Osteoblast (primary cell): ENCODE data around the gene SOHLH2. TPM values are rescaled to one million over a fixed set of nuclear protein-coding genes. Genes with fewer than 3 reads are reported as not detected.

ENCODE experiments used
- DNase-seq: peaks from one replicate; pipeline ENCODE4 v3.0.0; 2011; ENCODE audit warnings: low spot score, mixed read lengths; ENCODE audit not compliant: insufficient read length; ENCODE audit errors: missing footprints
- H2AFZ ChIP-seq: 2 replicates; pipeline ENCODE4 v1.6.0; 2011; ENCODE audit warnings: mild to moderate bottlenecking, low read length
- H3K27ac ChIP-seq: 2 replicates; pipeline ENCODE4 v1.5.1; 2011; ENCODE audit warnings: mild to moderate bottlenecking, low read depth, low read length, moderate library complexity
- H3K27me3 ChIP-seq: 2 replicates; pipeline ENCODE4 v1.6.0; 2012; ENCODE audit warnings: mild to moderate bottlenecking, control low read depth, inconsistent platforms, low read length, moderate library complexity; ENCODE audit not compliant: insufficient read depth
- H3K36me3 ChIP-seq: 2 replicates; pipeline ENCODE4 v1.5.1; 2011; ENCODE audit warnings: mild to moderate bottlenecking, low read length, control low read depth, moderate library complexity; ENCODE audit not compliant: insufficient read depth
- H3K4me1 ChIP-seq: 2 replicates; pipeline ENCODE4 v1.5.1; 2011; ENCODE audit warnings: mild to moderate bottlenecking, low read length, control low read depth, moderate library complexity; ENCODE audit not compliant: insufficient read depth
- H3K4me2 ChIP-seq: 2 replicates; pipeline ENCODE4 v1.6.0; 2011; ENCODE audit warnings: mild to moderate bottlenecking, low read length; ENCODE audit not compliant: insufficient read depth
- H3K4me3 ChIP-seq: fragments of 200-600 bp; sonication (generic); 3 replicates; pipeline ENCODE4 v1.5.1; 2012; ENCODE audit warnings: mild to moderate bottlenecking, low read length, inconsistent platforms; ENCODE audit not compliant: insufficient read depth
- H3K79me2 ChIP-seq: 2 replicates; pipeline ENCODE4 v1.6.0; 2012; ENCODE audit warnings: mild to moderate bottlenecking, low read length, control low read depth, inconsistent platforms; ENCODE audit not compliant: insufficient read depth
- H3K9me3 ChIP-seq: 2 replicates; pipeline ENCODE4 v1.5.1; 2011; ENCODE audit warnings: low read depth, low read length, control low read depth
- H4K20me1 ChIP-seq: 2 replicates; pipeline ENCODE4 v1.6.0; 2012; ENCODE audit warnings: mild to moderate bottlenecking, low read length, control low read depth; ENCODE audit not compliant: insufficient read depth
- CTCF ChIP-seq: IDR thresholded peaks from 2 replicates; pipeline ENCODE4 v1.5.1; 2011; ENCODE audit warnings: mild to moderate bottlenecking, low read depth, low read length, moderate library complexity; ENCODE audit errors: extremely low read depth
- total RNA-seq: library from RNA; depleted of rRNA; stranded (reverse); fragments of >200 nt; gene quantifications from 2 replicates; pipeline ENCODE4 v1.2.3, GENCODE V29; 2012

The SOHLH2 gene
- total RNA-seq, 1 donor: 2.2 TPM

GRCh38 chr13:36157480-36157879 is 56.9 kb downstream of the SOHLH2 start:
- H2AFZ ChIP-seq: no peak overlapping the region
- no peaks in the 10 kb centered on the region for H3K9me3 ChIP-seq
- DNase-seq: no peak
- H3K36me3 ChIP-seq: no peaks in the 10 kb centered on the region
- H3K27me3 ChIP-seq: no peaks in the 10 kb centered on the region
- peaks cover 18% of the 10 kb centered on the region for H3K4me1 ChIP-seq
- no peak overlapping the region for H3K4me2 ChIP-seq
- no peak for TF ChIP-seq CTCF
- no peak overlapping the region for H3K27ac ChIP-seq
- no peak overlapping the region for H3K4me3 ChIP-seq
- no peaks in the 10 kb centered on the region for H3K79me2 ChIP-seq
- H4K20me1 ChIP-seq: no peaks in the 10 kb centered on the region

- H3K4me2 ChIP-seq: peak overlapping the region; percentile 58
Measured at GRCh38 chr13:36154567-36155291, 59.6 kb downstream of the SOHLH2 start.

GRCh38 chr13:36151591-36151990 is 62.8 kb downstream of the SOHLH2 start:
- Histone ChIP-seq H3K27ac (no peak overlapping the region), H3K36me3 (no peaks in the 10 kb centered on the region), H3K4me2 (no peak overlapping the region), H3K4me3 (no peak overlapping the region), H4K20me1 (no peaks in the 10 kb centered on the region), H2AFZ (no peak overlapping the region), H3K27me3 (no peaks in the 10 kb centered on the region), H3K79me2 (no peaks in the 10 kb centered on the region), H3K4me1 (peaks cover 16% of the 10 kb centered on the region), H3K9me3 (no peaks in the 10 kb centered on the region)
- no peak for DNase-seq
- no peak for TF ChIP-seq CTCF

More at GRCh38 chr13:36154567-36155291, 59.6 kb downstream of the SOHLH2 start:
- H3K9me3 ChIP-seq: no peaks in the 10 kb centered on the region
- TF ChIP-seq CTCF: no peak
- no peaks in the 10 kb centered on the region for H3K79me2 ChIP-seq
- no peaks in the 10 kb centered on the region for H3K36me3 ChIP-seq
- no peak overlapping the region for H3K4me3 ChIP-seq
- peak overlapping the region; percentile 51 for H2AFZ ChIP-seq
- H3K27ac ChIP-seq: no peak overlapping the region
- H3K4me1 ChIP-seq: peaks cover 18% of the 10 kb centered on the region
- peak; percentile 68 for DNase-seq
- H3K27me3 ChIP-seq: no peaks in the 10 kb centered on the region
- H4K20me1 ChIP-seq: no peaks in the 10 kb centered on the region

- peak overlapping the region; percentile 16 for H3K4me2 ChIP-seq
- H3K27me3 ChIP-seq: no peaks in the 10 kb centered on the region
- no peak for TF ChIP-seq CTCF
- peak overlapping the region; percentile 37 for H3K27ac ChIP-seq
- DNase-seq: peak; percentile 56
- no peaks in the 10 kb centered on the region for H3K9me3 ChIP-seq
- H3K79me2 ChIP-seq: no peaks in the 10 kb centered on the region
- no peaks in the 10 kb centered on the region for H3K36me3 ChIP-seq
- H3K4me3 ChIP-seq: no peak overlapping the region
- no peak overlapping the region for H2AFZ ChIP-seq
- H3K4me1 ChIP-seq: peaks cover 13% of the 10 kb centered on the region
- no peaks in the 10 kb centered on the region for H4K20me1 ChIP-seq
Measured at GRCh38 chr13:36148446-36148845, 65.9 kb downstream of the SOHLH2 start.
